Measurements from ENCODE around the gene NAP1L4. TPM values are rescaled to one million over a fixed set of nuclear protein-coding genes. Genes with fewer than 3 reads are reported as not detected.

NAP1L4 gene
- total RNA-seq, 2 donors from 2014 or later: 198 to 206 TPM

DNA sequence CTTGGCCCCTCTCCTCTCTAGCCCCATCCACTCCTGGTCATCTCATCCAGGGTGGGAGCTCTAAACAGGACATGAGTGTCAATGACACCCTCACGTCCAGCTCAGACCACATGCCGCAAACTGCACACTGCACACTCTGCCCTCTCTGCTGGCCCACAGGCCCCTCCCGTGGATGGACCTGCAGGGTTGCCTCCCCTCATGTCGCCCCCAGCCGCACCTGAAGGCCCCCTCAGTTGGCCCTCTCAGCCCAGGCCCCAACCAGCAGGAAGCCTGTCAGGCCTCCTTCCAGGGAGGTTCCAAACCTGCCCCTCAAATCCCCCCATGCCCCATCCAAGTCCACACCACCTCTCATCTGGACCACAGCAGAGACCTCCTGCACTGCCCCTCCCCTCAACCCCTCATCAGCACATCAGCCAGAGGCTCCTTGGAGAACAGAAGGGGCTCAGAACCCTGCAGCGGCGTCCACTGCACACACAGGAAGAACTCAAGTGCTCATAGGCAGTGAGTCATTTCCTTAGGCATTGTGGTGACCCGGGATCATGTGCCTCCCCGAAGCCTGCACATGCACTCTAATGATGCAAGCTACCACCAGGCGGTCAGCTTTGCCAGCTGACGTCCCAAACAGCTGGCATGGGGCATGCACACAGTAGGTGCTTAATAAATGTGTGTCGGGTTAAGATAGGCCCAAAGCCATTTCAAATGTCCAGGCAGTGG lies 93.6 kb downstream of the NAP1L4 start:
- no peak overlapping the region for H3K9ac ChIP-seq (ENCODE audit: extremely low read depth, low read length, poor library complexity, severe bottlenecking)

DNA sequence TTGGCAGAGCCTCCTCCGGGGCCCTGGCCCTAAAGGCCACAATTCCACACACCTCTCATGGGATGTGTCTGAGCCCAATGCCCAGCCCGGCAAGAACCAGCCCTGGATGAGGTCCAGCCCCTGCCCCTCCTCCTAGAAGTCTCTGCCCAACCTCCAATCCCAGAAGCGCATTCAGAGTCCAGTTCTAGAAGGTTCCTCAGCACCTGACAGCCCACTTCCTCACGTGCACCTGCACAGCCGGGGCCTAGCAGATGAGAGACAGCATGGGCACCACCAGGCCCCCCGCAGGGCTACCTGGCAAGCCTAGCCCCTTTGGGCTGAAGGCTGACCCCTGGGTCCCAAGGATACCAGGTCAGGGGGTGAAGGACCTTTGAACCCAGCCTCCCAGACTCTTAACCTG lies 95.1 kb downstream of the NAP1L4 start:
- peaks cover 52% of the 10 kb centered on the region for H3K27me3 Mint-ChIP-seq (ENCODE audit: insufficient read depth)
- 90 to 94% methylated on average over 3 to 6 of the region's 6 CpGs for WGBS, 2 experiments (ENCODE audit: insufficient coverage in 1 of 2, insufficient read length in 1 of 2)
- no peaks in the 10 kb centered on the region for H3K36me3 Mint-ChIP-seq (ENCODE audit: low read depth)
- Histone ChIP-seq H3K36me3 (ENCODE audit: control insufficient read depth, insufficient read depth, low read length) (no peaks in the 10 kb centered on the region), H3K4me3 (ENCODE audit: low read length) (no peak overlapping the region), H3K9me3 (ENCODE audit: control insufficient read depth, low read length) (no peaks in the 10 kb centered on the region), H3K27me3 (ENCODE audit: control insufficient read depth, insufficient read depth, low read length, poor library complexity, severe bottlenecking) (no peaks in the 10 kb centered on the region), H3K27ac (ENCODE audit: low read depth, low read length) (no peak overlapping the region), H3K4me1 (ENCODE audit: control insufficient read depth, insufficient read depth, low read length) (no peaks in the 10 kb centered on the region), H3K9ac (ENCODE audit: extremely low read depth, low read length, poor library complexity, severe bottlenecking) (no peak overlapping the region)
- H3K27ac Mint-ChIP-seq: no peak overlapping the region
- TF ChIP-seq, protein P1, sequence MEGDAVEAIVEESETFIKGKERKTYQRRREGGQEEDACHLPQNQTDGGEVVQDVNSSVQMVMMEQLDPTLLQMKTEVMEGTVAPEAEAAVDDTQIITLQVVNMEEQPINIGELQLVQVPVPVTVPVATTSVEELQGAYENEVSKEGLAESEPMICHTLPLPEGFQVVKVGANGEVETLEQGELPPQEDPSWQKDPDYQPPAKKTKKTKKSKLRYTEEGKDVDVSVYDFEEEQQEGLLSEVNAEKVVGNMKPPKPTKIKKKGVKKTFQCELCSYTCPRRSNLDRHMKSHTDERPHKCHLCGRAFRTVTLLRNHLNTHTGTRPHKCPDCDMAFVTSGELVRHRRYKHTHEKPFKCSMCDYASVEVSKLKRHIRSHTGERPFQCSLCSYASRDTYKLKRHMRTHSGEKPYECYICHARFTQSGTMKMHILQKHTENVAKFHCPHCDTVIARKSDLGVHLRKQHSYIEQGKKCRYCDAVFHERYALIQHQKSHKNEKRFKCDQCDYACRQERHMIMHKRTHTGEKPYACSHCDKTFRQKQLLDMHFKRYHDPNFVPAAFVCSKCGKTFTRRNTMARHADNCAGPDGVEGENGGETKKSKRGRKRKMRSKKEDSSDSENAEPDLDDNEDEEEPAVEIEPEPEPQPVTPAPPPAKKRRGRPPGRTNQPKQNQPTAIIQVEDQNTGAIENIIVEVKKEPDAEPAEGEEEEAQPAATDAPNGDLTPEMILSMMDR (conservative IDR thresholded peaks at IDR 0.05): no peak
- DNase-seq: no peak
- peaks cover 4% of the 10 kb centered on the region for H3K4me1 Mint-ChIP-seq
- H3K9me3 Mint-ChIP-seq: no peaks in the 10 kb centered on the region
- H3K4me3 Mint-ChIP-seq: no peak overlapping the region

More for the DNA sequence above, 93.6 kb downstream of the NAP1L4 start:
- no peak for DNase-seq
- Mint-ChIP-seq H3K4me1 (peaks cover 4% of the 10 kb centered on the region), H3K27ac (no peak overlapping the region), H3K36me3 (ENCODE audit: low read depth) (no peaks in the 10 kb centered on the region), H3K27me3 (ENCODE audit: insufficient read depth) (peaks cover 52% of the 10 kb centered on the region), H3K9me3 (no peaks in the 10 kb centered on the region), H3K4me3 (no peak overlapping the region)
- no peaks in the 10 kb centered on the region for H3K36me3 ChIP-seq (ENCODE audit: control insufficient read depth, insufficient read depth, low read length)
- H3K4me1 ChIP-seq (ENCODE audit: control insufficient read depth, insufficient read depth, low read length): peaks cover 4% of the 10 kb centered on the region
- no peak overlapping the region for H3K27ac ChIP-seq (ENCODE audit: low read depth, low read length)
- no peaks in the 10 kb centered on the region for H3K9me3 ChIP-seq (ENCODE audit: control insufficient read depth, low read length)
- TF ChIP-seq, protein P1 (conservative IDR thresholded peaks at IDR 0.05): no peak
- H3K4me3 ChIP-seq (ENCODE audit: low read length): no peak overlapping the region
- no peaks in the 10 kb centered on the region for H3K27me3 ChIP-seq (ENCODE audit: control insufficient read depth, insufficient read depth, low read length, poor library complexity, severe bottlenecking)
- WGBS, 2 experiments (ENCODE audit: insufficient coverage in 1 of 2, insufficient read length in 1 of 2): 82 to 88% methylated on average over 8 to 12 of the region's 12 CpGs

DNA sequence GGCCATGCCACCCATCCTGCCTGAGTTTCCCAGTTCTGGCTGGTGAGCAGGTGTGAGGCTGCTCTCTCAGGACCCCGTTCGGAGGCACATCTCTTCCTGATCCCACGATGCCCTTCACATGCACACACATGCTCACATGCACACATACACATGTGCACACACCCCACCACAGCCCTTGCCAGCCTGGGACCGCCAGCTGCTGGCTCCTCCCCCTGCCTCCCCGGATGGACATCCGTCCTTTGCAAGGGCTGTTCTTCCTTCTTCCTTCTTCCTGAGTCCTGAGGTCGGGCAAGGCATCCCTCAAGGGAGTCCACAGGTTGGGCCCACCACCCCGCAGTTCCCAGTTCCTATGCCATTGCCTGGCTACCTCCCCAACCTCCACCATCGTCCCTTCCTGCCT lies 96.1 kb downstream of the NAP1L4 start:
- no peaks in the 10 kb centered on the region for H3K27me3 ChIP-seq (ENCODE audit: control insufficient read depth, insufficient read depth, low read length, poor library complexity, severe bottlenecking)
- Mint-ChIP-seq H3K4me3 (no peak overlapping the region), H3K27me3 (ENCODE audit: insufficient read depth) (peaks cover 46% of the 10 kb centered on the region), H3K27ac (no peak overlapping the region), H3K36me3 (ENCODE audit: low read depth) (no peaks in the 10 kb centered on the region), H3K4me1 (peaks cover 2% of the 10 kb centered on the region), H3K9me3 (no peaks in the 10 kb centered on the region)
- TF ChIP-seq, protein P1 (conservative IDR thresholded peaks at IDR 0.05): no peak
- 74 to 80% methylated on average over 4 to 9 of the region's 9 CpGs for WGBS, 2 experiments (ENCODE audit: insufficient coverage in 1 of 2, insufficient read length in 1 of 2)
- no peak overlapping the region for H3K4me3 ChIP-seq (ENCODE audit: low read length)
- no peaks in the 10 kb centered on the region for H3K4me1 ChIP-seq (ENCODE audit: control insufficient read depth, insufficient read depth, low read length)
- no peaks in the 10 kb centered on the region for H3K36me3 ChIP-seq (ENCODE audit: control insufficient read depth, insufficient read depth, low read length)
- H3K9me3 ChIP-seq (ENCODE audit: control insufficient read depth, low read length): no peaks in the 10 kb centered on the region
- DNase-seq: no peak
- H3K9ac ChIP-seq (ENCODE audit: extremely low read depth, low read length, poor library complexity, severe bottlenecking): no peak overlapping the region
- H3K27ac ChIP-seq (ENCODE audit: low read depth, low read length): no peak overlapping the region

Other genes starting within 250 kb of the NAP1L4 start
- gene CDKN1C, start 106.6 kb downstream of the NAP1L4 start, total RNA-seq: 10 to 100 TPM; 37.6 to 60.9 TPM
- 1 to 10 TPM; 3.0 to 5.1 TPM for gene PHLDA2, start 62.9 kb downstream of the NAP1L4 start, total RNA-seq
- 10 to 100 TPM; 48.0 to 52.8 TPM for gene CARS1, start 65.1 kb upstream of the NAP1L4 start, total RNA-seq
- gene OSBPL5, start 173.0 kb upstream of the NAP1L4 start, total RNA-seq: 1 to 10 TPM; 1.2 to 4.8 TPM
- gene MRGPRG, start 226.5 kb upstream of the NAP1L4 start, total RNA-seq: not detected
- gene MRGPRE, start 240.1 kb upstream of the NAP1L4 start, total RNA-seq: not detected